HEK293 (cell line): ENCODE measurements around the gene PIK3R2.

Experiments
- CTCF ChIA-PET: fragments of 350-600 bp; formaldehyde crosslinking; extraction: SDS; loops from one replicate; lab custom pipeline; 2021; ENCODE audit warnings: antibody characterized with exemption; lab: Yijun Ruan, JAX
- POLR2A ChIA-PET: fragments of 300-600 bp; formaldehyde crosslinking; extraction: SDS; loops from one replicate; lab custom pipeline; 2020; ENCODE audit warnings: antibody characterized with exemption, inconsistent platforms; lab: Yijun Ruan, JAX
- H3K27ac ChIP-seq: fragments of 200-500 bp; sonication (Bioruptor generic); 2 replicates; pipeline ENCODE4 v1.5.1; 2014; ENCODE audit warnings: low read depth, low read length, control low read depth, inconsistent platforms; ENCODE audit errors: extremely low read depth
- H3K36me3 ChIP-seq, 2 experiments: fragments of 200-500 bp in 1 of 2; sonication (Bioruptor generic) in 1 of 2; 1 replicate in 1 of 2; 2 replicates in 1 of 2; pipeline ENCODE4 v1.5.1; 2014 to 2017; ENCODE audit warnings: inconsistent platforms in 2 of 2, low read length in 2 of 2; ENCODE audit not compliant: control insufficient read depth in 2 of 2, insufficient read depth in 1 of 2
- H3K4me1 ChIP-seq: fragments of 200-500 bp; sonication (Bioruptor generic); 2 replicates; pipeline ENCODE4 v1.5.1; 2014; ENCODE audit warnings: mild to moderate bottlenecking, low read length, inconsistent platforms; ENCODE audit not compliant: control insufficient read depth, insufficient read depth
- H3K4me3 ChIP-seq: 2 replicates; pipeline ENCODE4 v1.5.1; 2011; ENCODE audit warnings: low read depth, mild to moderate bottlenecking, control low read depth, low read length, moderate library complexity
- H3K9me3 ChIP-seq: fragments of 200-500 bp; sonication (Bioruptor generic); 2 replicates; pipeline ENCODE4 v1.5.1; 2014; ENCODE audit warnings: low read depth, low read length, inconsistent platforms; ENCODE audit not compliant: control insufficient read depth, insufficient read depth
- BCL11B ChIP-seq: fragments of 450-650 bp; formaldehyde crosslinking; IDR thresholded peaks from 2 replicates; pipeline ENCODE4 v1.5.1; 2016; ENCODE audit warnings: low read depth, missing biosample characterization, missing genetic modification characterization
- BCL6B ChIP-seq: fragments of 450-650 bp; formaldehyde crosslinking; IDR thresholded peaks from 2 replicates; pipeline ENCODE4 v1.5.1; 2017; ENCODE audit warnings: missing biosample characterization, missing genetic modification characterization
- KLF7 ChIP-seq: fragments of 450-650 bp; formaldehyde crosslinking; IDR thresholded peaks from 2 replicates; pipeline ENCODE4 v1.5.1; 2016; ENCODE audit warnings: missing biosample characterization, missing genetic modification characterization, borderline replicate concordance
- SALL2 ChIP-seq: fragments of 450-650 bp; formaldehyde crosslinking; IDR thresholded peaks from 2 replicates; pipeline ENCODE4 v1.5.0; 2017; ENCODE audit warnings: missing biosample characterization, mild to moderate bottlenecking, missing genetic modification characterization, borderline replicate concordance
- ZBTB20 ChIP-seq: fragments of 450-650 bp; formaldehyde crosslinking; IDR thresholded peaks from 2 replicates; pipeline ENCODE4 v1.5.1; 2016; ENCODE audit warnings: missing biosample characterization, missing genetic modification characterization
- ZFP3 ChIP-seq: fragments of 450-650 bp; formaldehyde crosslinking; IDR thresholded peaks from 2 replicates; pipeline ENCODE4 v1.5.1; 2016; ENCODE audit warnings: low read depth, missing biosample characterization, missing genetic modification characterization
- ZFP37 ChIP-seq: fragments of 450-650 bp; formaldehyde crosslinking; IDR thresholded peaks from 2 replicates; pipeline ENCODE4 v1.5.1; 2016; ENCODE audit warnings: missing biosample characterization, missing genetic modification characterization
- ZNF114 ChIP-seq: fragments of 450-650 bp; formaldehyde crosslinking; IDR thresholded peaks from 2 replicates; pipeline ENCODE4 v1.5.0; 2017; ENCODE audit warnings: missing biosample characterization, missing genetic modification characterization
- ZNF138 ChIP-seq: fragments of 450-650 bp; formaldehyde crosslinking; IDR thresholded peaks from 2 replicates; pipeline ENCODE4 v1.5.1; 2016; ENCODE audit warnings: missing biosample characterization, missing genetic modification characterization, borderline replicate concordance
- ZNF16 ChIP-seq: fragments of 450-650 bp; formaldehyde crosslinking; IDR thresholded peaks from 2 replicates; pipeline ENCODE4 v1.5.1; 2016; ENCODE audit warnings: low read depth, missing biosample characterization, missing genetic modification characterization
- ZNF18 ChIP-seq: fragments of 450-650 bp; formaldehyde crosslinking; IDR thresholded peaks from 2 replicates; pipeline ENCODE4 v1.5.1; 2016; ENCODE audit warnings: missing biosample characterization, missing genetic modification characterization
- ZNF239 ChIP-seq: fragments of 450-650 bp; formaldehyde crosslinking; IDR thresholded peaks from 2 replicates; pipeline ENCODE4 v1.5.1; 2016; ENCODE audit warnings: missing biosample characterization, missing genetic modification characterization
- ZNF266 ChIP-seq: fragments of 450-650 bp; formaldehyde crosslinking; IDR thresholded peaks from 2 replicates; pipeline ENCODE4 v1.5.1; 2016; ENCODE audit warnings: missing biosample characterization, missing genetic modification characterization, low read depth
- ZNF280D ChIP-seq: fragments of 450-650 bp; formaldehyde crosslinking; IDR thresholded peaks from 2 replicates; pipeline ENCODE4 v1.5.1; 2016; ENCODE audit warnings: missing biosample characterization, missing genetic modification characterization
- ZNF354C ChIP-seq: fragments of 450-650 bp; formaldehyde crosslinking; IDR thresholded peaks from 2 replicates; pipeline ENCODE4 v1.5.1; 2016; ENCODE audit warnings: missing biosample characterization, missing genetic modification characterization, low read depth, borderline replicate concordance
- ZNF366 ChIP-seq: fragments of 450-650 bp; formaldehyde crosslinking; conservative IDR thresholded peaks from 2 replicates; pipeline ENCODE4 v1.5.1; 2016; ENCODE audit warnings: missing biosample characterization, missing genetic modification characterization
- ZNF394 ChIP-seq: fragments of 450-650 bp; formaldehyde crosslinking; IDR thresholded peaks from 2 replicates; pipeline ENCODE4 v1.5.1; 2016; ENCODE audit warnings: missing biosample characterization, missing genetic modification characterization, mild to moderate bottlenecking, moderate library complexity, borderline replicate concordance
- ZNF521 ChIP-seq: fragments of 450-650 bp; formaldehyde crosslinking; IDR thresholded peaks from 2 replicates; pipeline ENCODE4 v1.5.1; 2017; ENCODE audit warnings: missing biosample characterization, mild to moderate bottlenecking, missing genetic modification characterization
- ZNF623 ChIP-seq: fragments of 450-650 bp; formaldehyde crosslinking; IDR thresholded peaks from 2 replicates; pipeline ENCODE4 v1.5.1; 2016; ENCODE audit warnings: missing biosample characterization, missing genetic modification characterization
- ZNF777 ChIP-seq: fragments of 450-650 bp; formaldehyde crosslinking; IDR thresholded peaks from 2 replicates; pipeline ENCODE4 v1.5.1; 2017; ENCODE audit warnings: missing biosample characterization, missing genetic modification characterization, borderline replicate concordance

PIK3R2 gene

GRCh38 chr19:18122860-18123795 is 29.8 kb upstream of the PIK3R2 start:
- POLR2A ChIA-PET, result interaction anchor here (1.2 kb wide), 1 partner anchor 81 kb away, joined by 3 read pairs; the partner anchor contains the start of gene RAB3A
- Histone ChIP-seq H3K9me3 (no peaks in the 10 kb centered on the region), H3K27ac (no peak overlapping the region), H3K36me3 (peaks cover 0 to 22% of the 10 kb centered on the region in 2 experiments; a peak in 1 of 3 replicates), H3K4me3 (no peak overlapping the region), H3K4me1 (no peaks in the 10 kb centered on the region)
- TF ChIP-seq ZNF521 (tag by site-specific recombination) (no peak), ZFP3 (tag by site-specific recombination) (peak; percentile 95)
- CTCF ChIA-PET, result no interaction called here

- no peak overlapping the region for H3K4me3 ChIP-seq
- no peak overlapping the region for H3K27ac ChIP-seq
- peaks cover 0 to 28% of the 10 kb centered on the region in 2 experiments; a peak in 1 of 3 replicates for H3K36me3 ChIP-seq
- H3K9me3 ChIP-seq, result no peaks in the 10 kb centered on the region
- CTCF ChIA-PET, result interaction anchor here (0.6 kb wide), 1 partner anchor 14 kb away, joined by 4 read pairs; no protein-coding TSS in a partner anchor
- TF ChIP-seq ZNF394 (peak; percentile 35; the same call in 1 of the 2 replicates), BCL11B (no peak), ZNF280D (tag by site-specific recombination) (no peak), KLF7 (tag by site-specific recombination) (no peak), ZNF354C (tag by site-specific recombination) (no peak)
- no peaks in the 10 kb centered on the region for H3K4me1 ChIP-seq
- POLR2A ChIA-PET, result no interaction called here
Observed at GRCh38 chr19:18123819-18124218, 29.1 kb upstream of the PIK3R2 start.

- Histone ChIP-seq H3K36me3 (peaks cover 0 to 40% of the 10 kb centered on the region in 2 experiments; a peak in 2 of 3 replicates), H3K27ac (no peak overlapping the region), H3K9me3 (no peaks in the 10 kb centered on the region), H3K4me3 (no peak overlapping the region), H3K4me1 (no peaks in the 10 kb centered on the region)
- TF ChIP-seq ZNF239 (tag by site-specific recombination), result no peak
- TF ChIP-seq ZNF138 (tag by site-specific recombination), result no peak
- no peak for TF ChIP-seq ZNF16 (tag by site-specific recombination)
- ChIA-PET POLR2A (interaction anchor here (0.6 kb wide), 1 partner anchor 144 kb away, joined by 6 read pairs; no protein-coding TSS in a partner anchor), CTCF (interaction anchor here (0.6 kb wide), 2 partner anchors 31 to 34 kb away, joined by 3 read pairs; no protein-coding TSS in a partner anchor)
Observed at GRCh38 chr19:18126097-18126496, 26.9 kb upstream of the PIK3R2 start.

GRCh38 chr19:18128044-18128443 is 24.9 kb upstream of the PIK3R2 start:
- Histone ChIP-seq H3K9me3 (no peaks in the 10 kb centered on the region), H3K36me3 (peaks cover 0 to 40% of the 10 kb centered on the region in 2 experiments; a peak in 2 of 3 replicates), H3K4me3 (no peak overlapping the region), H3K27ac (no peak overlapping the region), H3K4me1 (no peaks in the 10 kb centered on the region)
- POLR2A ChIA-PET, result no interaction called here
- CTCF ChIA-PET, result interaction anchor here (1.1 to 1.9 kb wide), 3 partner anchors 10 to 17 kb away, joined by 3 to 8 read pairs (median 4); no protein-coding TSS in a partner anchor
- TF ChIP-seq ZNF266 (no peak), SALL2 (tag by site-specific recombination) (no peak), ZNF366 (tag by site-specific recombination) (no peak), ZBTB20 (tag by site-specific recombination) (no peak), ZNF18 (tag by site-specific recombination) (no peak), ZNF777 (no peak), ZNF623 (tag by site-specific recombination) (no peak), ZFP37 (tag by site-specific recombination) (no peak), ZNF114 (tag by site-specific recombination) (no peak), BCL6B (no peak)
